Measurements from ENCODE around the gene MGAT4B. TPM values are rescaled to one million over a fixed set of nuclear protein-coding genes. Genes with fewer than 3 reads are reported as not detected.

Gene MGAT4B
- polyA plus RNA-seq, 2 of the 4 experiments (the other 2 are of a cell fraction) = 57.4 to 166 TPM

- ATAC-seq = no peak
- CTCF ChIA-PET = interaction anchor here (0.6 to 11.6 kb wide), 3 partner anchors 30 to 564 kb away, joined by 3 to 86 read pairs (median 4); no protein-coding TSS in a partner anchor
- Histone ChIP-seq H3K9me3 (no peaks in the 10 kb centered on the region), H3K4me2 (0 out of 3 replicates have a peak overlapping the region, but pooled peaks have one; percentile 19), H3K4me1 (peaks cover 72% of the 10 kb centered on the region), H3K27ac (0 out of 6 replicates have a peak overlapping the region, but pooled peaks of 1 of the 2 experiments have one; percentile 34), H3K4me3 (no peak overlapping the region)
- POLR2A ChIA-PET = interaction anchor here (0.7 to 1.5 kb wide), 4 partner anchors 9 to 10 kb away, joined by 3 to 8 read pairs (median 4); partner anchors contain the start of gene SQSTM1
- DNase-seq (ENCODE audit: low read depth in 1 of 2, low spot score in 1 of 2) = no peak
- 91% methylated on average over 7 of the region's 7 CpGs for WGBS (ENCODE audit: missing lambda C conversion rate)
- FAIRE-seq = no peak
- TF ChIP-seq RFX5 (IDR thresholded peaks at IDR 0.05) (no peak), MAX (IDR thresholded peaks at IDR 0.05) (no peak), POLR2AphosphoS2 (conservative IDR thresholded peaks at IDR 0.05; ENCODE audit: low read length) (peak; percentile 74; the same call in 1 of the 2 replicates), ZFP36 (IDR thresholded peaks at IDR 0.05; ENCODE audit: borderline replicate concordance, partially characterized antibody) (no peak), HOXB5 (CRISPR knock-in tag; IDR thresholded peaks at IDR 0.05) (no peak), RCOR1 (IDR thresholded peaks at IDR 0.05; ENCODE audit: low read depth, low read length) (no peak), CTCF (IDR thresholded peaks at IDR 0.05) (no peak), NPAS2 (CRISPR knock-in tag; IDR thresholded peaks at IDR 0.05; ENCODE audit: borderline replicate concordance) (no peak), EHMT2 (IDR thresholded peaks at IDR 0.05; ENCODE audit: low read depth) (no peak), HOXA7 (CRISPR knock-in tag; IDR thresholded peaks at IDR 0.05) (peak; percentile 72), TP53 (CRISPR knock-in tag; IDR thresholded peaks at IDR 0.05) (0 out of 2 replicates have a peak, but pooled peaks have one; percentile 27), ATOH8 (CRISPR knock-in tag; IDR thresholded peaks at IDR 0.05; ENCODE audit: low read depth) (no peak), RARB (CRISPR knock-in tag; IDR thresholded peaks at IDR 0.05) (0 out of 2 replicates have a peak, but pooled peaks have one; percentile 23)
Measured at GRCh38 chr5:179830818-179831468, 24.3 kb upstream of the MGAT4B start.

GRCh38 chr5:179829732-179830435, 23.2 kb upstream of the MGAT4B start:
- no peak for DNase-seq (ENCODE audit: low read depth in 1 of 2, low spot score in 1 of 2)
- H3K27ac ChIP-seq = no peak overlapping the region

More at GRCh38 chr5:179829732-179830435, 23.2 kb upstream of the MGAT4B start:
- no peak for FAIRE-seq
- CTCF ChIA-PET = interaction anchor here (0.8 to 11.6 kb wide), 3 partner anchors 28 to 34 kb away, joined by 3 to 86 read pairs (median 4); no protein-coding TSS in a partner anchor
- POLR2A ChIA-PET = interaction anchor here (1.1 to 1.5 kb wide), 3 partner anchors 9 to 11 kb away, joined by 3 to 8 read pairs (median 4); partner anchors contain the start of gene SQSTM1
- Histone ChIP-seq H3K4me1 (peaks cover 82% of the 10 kb centered on the region), H3K9me3 (no peaks in the 10 kb centered on the region), H3K4me2 (no peak overlapping the region), H3K4me3 (no peak overlapping the region)
- ATAC-seq = no peak
- TF ChIP-seq ESRRA (IDR thresholded peaks at IDR 0.05; ENCODE audit: borderline replicate concordance, low read length) (no peak), PBX3 (IDR thresholded peaks at IDR 0.05) (no peak), NFE2L2 (conservative IDR thresholded peaks at IDR 0.05; ENCODE audit: low read length) (no peak), JUN (IDR thresholded peaks at IDR 0.05) (peak in 1 of 2 experiments; percentile 13; a peak in 1 of 5 replicates), PHF8 (IDR thresholded peaks at IDR 0.05; ENCODE audit: borderline replicate concordance, low read depth) (no peak), POLR2AphosphoS2 (conservative IDR thresholded peaks at IDR 0.05; ENCODE audit: low read length) (peak; percentile 25), SMC3 (IDR thresholded peaks at IDR 0.05) (no peak), EHF (CRISPR knock-in tag; IDR thresholded peaks at IDR 0.05) (no peak), RARB (CRISPR knock-in tag; IDR thresholded peaks at IDR 0.05) (peak; percentile 45; the same call in 1 of the 2 replicates), FOSB (CRISPR knock-in tag; IDR thresholded peaks at IDR 0.05) (peak; percentile 91), ATOH8 (CRISPR knock-in tag; IDR thresholded peaks at IDR 0.05; ENCODE audit: low read depth) (0 out of 2 replicates have a peak, but pooled peaks have one; percentile 30), ZSCAN20 (CRISPR knock-in tag; IDR thresholded peaks at IDR 0.05) (no peak), HOXA7 (CRISPR knock-in tag; IDR thresholded peaks at IDR 0.05) (peak; percentile 92), CBX8 (IDR thresholded peaks at IDR 0.05) (no peak), TFCP2L1 (CRISPR knock-in tag; IDR thresholded peaks at IDR 0.05) (peak; percentile 74; the same call in 1 of the 2 replicates), USF2 (IDR thresholded peaks at IDR 0.05) (no peak)
- WGBS (ENCODE audit: missing lambda C conversion rate) = 77% methylated on average over 7 of the region's 7 CpGs
